NB4 (cell line): ENCODE data around the gene SSPN.

Source experiments
- DNase-seq: peaks from one replicate; pipeline ENCODE4 v3.0.0; 2010; ENCODE audit warnings: low read depth
- H3K4me3 ChIP-seq: one replicate; pipeline ENCODE4 v1.5.1; 2011; ENCODE audit warnings: mild to moderate bottlenecking, low read depth, low read length, moderate library complexity
- MYC ChIP-seq: IDR thresholded peaks from 2 replicates; pipeline ENCODE4 v1.6.1; 2011; ENCODE audit warnings: low read depth, low read length
- POLR2A ChIP-seq: IDR thresholded peaks from 2 replicates; pipeline ENCODE4 v1.6.1; 2011; ENCODE audit warnings: mild to moderate bottlenecking; ENCODE audit not compliant: insufficient read length; ENCODE audit errors: extremely low read depth
- TF ChIP-seq, protein P1 (sequence below): IDR thresholded peaks from one replicate; pipeline ENCODE4 v1.5.1; 2012; ENCODE audit warnings: low read depth, low read length
- TF ChIP-seq, protein P2 (sequence below): IDR thresholded peaks from 2 replicates; pipeline ENCODE4 v1.6.1; 2011; ENCODE audit warnings: low read depth, low read length

The SSPN gene

DNA sequence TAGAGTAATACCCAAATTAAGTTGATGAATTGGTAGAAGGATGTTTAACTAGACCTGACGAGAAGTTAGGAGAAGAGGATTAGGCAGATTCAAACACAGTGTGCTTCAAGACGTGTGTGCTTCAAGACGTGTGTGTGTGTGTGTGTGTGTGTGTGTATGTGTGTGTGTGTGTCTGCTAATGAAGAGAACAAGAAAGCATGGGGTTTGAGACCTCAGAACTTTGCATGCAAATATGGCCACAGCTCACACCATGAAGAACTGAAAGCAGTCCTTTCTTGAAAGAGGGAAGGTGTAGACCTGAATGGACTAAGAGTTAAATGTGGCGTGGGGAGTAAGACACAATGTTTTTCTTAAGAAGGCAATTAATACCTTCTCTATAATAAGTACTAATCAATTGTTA, 32.5 kb upstream of the SSPN start:
- no peak for TF ChIP-seq POLR2A
- TF ChIP-seq, protein P1, sequence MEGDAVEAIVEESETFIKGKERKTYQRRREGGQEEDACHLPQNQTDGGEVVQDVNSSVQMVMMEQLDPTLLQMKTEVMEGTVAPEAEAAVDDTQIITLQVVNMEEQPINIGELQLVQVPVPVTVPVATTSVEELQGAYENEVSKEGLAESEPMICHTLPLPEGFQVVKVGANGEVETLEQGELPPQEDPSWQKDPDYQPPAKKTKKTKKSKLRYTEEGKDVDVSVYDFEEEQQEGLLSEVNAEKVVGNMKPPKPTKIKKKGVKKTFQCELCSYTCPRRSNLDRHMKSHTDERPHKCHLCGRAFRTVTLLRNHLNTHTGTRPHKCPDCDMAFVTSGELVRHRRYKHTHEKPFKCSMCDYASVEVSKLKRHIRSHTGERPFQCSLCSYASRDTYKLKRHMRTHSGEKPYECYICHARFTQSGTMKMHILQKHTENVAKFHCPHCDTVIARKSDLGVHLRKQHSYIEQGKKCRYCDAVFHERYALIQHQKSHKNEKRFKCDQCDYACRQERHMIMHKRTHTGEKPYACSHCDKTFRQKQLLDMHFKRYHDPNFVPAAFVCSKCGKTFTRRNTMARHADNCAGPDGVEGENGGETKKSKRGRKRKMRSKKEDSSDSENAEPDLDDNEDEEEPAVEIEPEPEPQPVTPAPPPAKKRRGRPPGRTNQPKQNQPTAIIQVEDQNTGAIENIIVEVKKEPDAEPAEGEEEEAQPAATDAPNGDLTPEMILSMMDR = no peak
- no peak for DNase-seq
- no peak overlapping the region for H3K4me3 ChIP-seq

DNA sequence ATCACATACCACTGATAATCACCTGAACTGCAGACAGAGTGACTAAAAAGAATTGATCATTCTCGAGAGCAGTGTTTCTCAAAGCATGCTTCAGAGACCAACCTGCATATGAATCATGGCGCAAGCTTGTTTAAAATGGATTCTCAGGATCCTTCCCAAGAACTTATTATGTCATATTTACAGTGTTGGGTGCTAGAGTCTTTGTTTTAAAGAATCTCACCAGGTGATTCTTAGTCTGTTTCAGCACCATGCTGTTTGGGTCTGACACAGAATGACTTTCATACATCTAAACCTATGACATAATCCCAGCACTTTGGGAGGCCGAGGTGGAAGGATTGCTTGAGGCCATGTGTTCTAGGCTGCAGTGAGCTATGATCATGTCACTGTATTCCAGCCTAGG, 31.3 kb upstream of the SSPN start:
- DNase-seq = no peak
- TF ChIP-seq, protein P2, sequence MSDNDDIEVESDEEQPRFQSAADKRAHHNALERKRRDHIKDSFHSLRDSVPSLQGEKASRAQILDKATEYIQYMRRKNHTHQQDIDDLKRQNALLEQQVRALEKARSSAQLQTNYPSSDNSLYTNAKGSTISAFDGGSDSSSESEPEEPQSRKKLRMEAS = no peak
- H3K4me3 ChIP-seq = no peak overlapping the region

DNA sequence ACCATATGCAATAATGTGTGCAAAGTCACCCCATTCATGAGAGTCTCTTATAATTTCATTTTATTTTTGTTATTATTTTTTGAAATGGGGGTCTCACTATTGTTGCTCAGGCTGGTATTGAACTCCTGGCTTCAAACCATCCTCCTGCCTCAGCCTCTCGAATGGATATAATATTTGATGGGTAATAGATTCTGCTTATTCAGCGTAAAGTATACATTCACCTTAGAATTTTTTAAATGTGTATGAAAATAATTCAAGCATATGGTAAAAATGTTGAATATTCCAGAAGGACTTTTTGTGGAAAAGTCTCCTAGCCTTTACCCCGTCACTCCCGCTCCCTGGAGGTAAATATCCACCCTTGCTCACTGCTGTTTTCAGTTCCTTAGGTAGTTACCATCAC, 23.4 kb upstream of the SSPN start:
- no peak for DNase-seq
- no peak overlapping the region for H3K4me3 ChIP-seq
- TF ChIP-seq, protein P2 = no peak
- TF ChIP-seq POLR2A (no peak), MYC (no peak)
- TF ChIP-seq, protein P1 = no peak

DNA sequence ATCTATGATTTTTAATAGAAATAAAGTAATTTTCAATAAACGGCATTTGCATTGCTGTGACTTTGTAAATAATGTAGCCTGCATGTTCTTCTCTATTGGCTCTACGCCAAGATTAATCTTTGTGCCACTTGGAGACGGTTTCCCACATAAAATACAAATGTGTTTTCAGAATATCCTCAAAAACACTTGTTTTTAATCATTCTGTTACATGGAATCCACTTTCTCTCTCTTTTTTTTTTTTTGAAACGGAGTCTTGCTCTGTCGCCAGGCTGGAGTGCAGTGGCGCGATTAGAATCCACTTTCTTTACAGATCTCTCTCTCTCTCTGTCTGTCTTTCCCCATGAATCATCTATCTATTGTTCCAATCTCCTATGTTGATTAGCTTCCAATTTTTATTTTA, 22.8 kb upstream of the SSPN start:
- no peak overlapping the region for H3K4me3 ChIP-seq
- DNase-seq = no peak
- TF ChIP-seq MYC = no peak

DNA sequence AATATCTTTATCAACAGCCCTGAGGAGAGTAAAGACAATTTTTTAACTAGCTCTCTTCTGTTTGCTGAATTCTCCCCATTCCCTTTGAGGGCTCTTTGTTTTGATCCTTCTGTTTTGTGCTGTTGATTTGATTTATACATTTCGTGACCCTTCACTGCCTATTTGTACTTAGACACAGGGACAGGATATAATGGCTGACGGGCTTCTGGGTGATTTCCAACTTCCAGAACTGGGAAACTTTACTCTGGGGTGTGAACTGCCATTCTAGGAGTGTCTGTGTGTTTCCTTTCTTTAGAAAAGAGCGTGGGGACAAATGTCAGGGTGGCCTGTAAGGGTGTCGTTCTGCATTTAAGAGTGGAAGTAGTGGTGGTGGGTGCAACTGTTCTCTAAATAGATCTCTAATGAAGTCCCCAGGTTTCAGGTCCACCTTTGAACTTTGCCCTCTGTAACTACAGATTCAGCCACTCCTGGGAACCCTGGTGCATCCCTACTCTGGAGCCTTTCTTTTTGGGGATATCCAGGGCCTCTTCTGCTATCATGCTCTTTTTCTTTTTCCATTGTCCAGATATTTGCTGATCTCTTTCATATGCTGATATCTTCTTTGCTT, 22.3 kb upstream of the SSPN start:
- no peak for DNase-seq
- H3K4me3 ChIP-seq = no peak overlapping the region
- TF ChIP-seq, protein P2 = no peak
- TF ChIP-seq POLR2A (no peak), MYC (no peak)
- TF ChIP-seq, protein P1 = no peak

DNA sequence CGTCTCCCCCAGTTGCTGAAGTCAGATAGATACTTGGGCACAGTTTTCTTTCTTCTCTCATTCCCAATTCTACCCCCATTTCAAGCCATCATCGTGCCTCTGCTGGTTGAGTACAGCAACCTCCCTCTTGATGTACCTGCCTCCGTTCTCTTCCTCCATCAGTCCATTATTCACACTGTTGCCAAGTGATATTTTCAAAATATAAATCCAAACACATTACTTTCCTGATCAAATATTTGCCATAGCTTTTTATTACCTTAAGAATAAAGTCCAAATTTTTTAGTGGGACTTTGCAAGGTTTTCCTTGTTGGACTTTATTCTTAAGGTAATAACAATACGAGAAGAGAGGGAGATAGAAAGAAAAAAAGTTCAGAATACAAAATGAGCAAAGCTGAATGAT, 18.6 kb upstream of the SSPN start:
- TF ChIP-seq, protein P2 = no peak
- TF ChIP-seq MYC = no peak
- TF ChIP-seq, protein P1 = no peak
- TF ChIP-seq POLR2A = no peak
- no peak overlapping the region for H3K4me3 ChIP-seq
- DNase-seq = no peak

DNA sequence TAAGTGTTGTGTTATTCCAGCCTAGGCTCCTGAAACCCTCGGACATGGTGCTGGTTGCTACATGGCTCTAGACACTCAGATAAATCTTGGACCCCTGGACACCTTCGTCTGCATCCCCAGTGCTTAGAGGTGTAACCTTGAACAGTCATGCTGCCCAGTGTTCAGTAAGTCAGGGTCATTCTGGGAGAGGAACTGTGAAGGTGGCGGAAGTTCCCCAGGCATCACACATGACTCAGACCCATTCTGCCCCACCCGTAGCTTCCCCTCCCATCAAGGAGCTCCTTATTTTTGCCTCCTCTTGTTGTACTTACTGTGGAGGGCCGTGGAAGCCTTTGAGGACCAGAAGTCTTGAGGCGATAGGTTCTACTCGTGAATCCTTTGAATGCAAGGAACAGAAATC, 18.1 kb upstream of the SSPN start:
- TF ChIP-seq, protein P2 = no peak
- TF ChIP-seq, protein P1 = no peak
- TF ChIP-seq MYC (no peak), POLR2A (no peak)
- no peak for DNase-seq

More for the DNA sequence above, 18.1 kb upstream of the SSPN start:
- H3K4me3 ChIP-seq = no peak overlapping the region
